ENCODE measurements around the gene SRPX. TPM values are rescaled to one million over a fixed set of nuclear protein-coding genes. Genes with fewer than 3 reads are reported as not detected.

Gene SRPX, protein sequence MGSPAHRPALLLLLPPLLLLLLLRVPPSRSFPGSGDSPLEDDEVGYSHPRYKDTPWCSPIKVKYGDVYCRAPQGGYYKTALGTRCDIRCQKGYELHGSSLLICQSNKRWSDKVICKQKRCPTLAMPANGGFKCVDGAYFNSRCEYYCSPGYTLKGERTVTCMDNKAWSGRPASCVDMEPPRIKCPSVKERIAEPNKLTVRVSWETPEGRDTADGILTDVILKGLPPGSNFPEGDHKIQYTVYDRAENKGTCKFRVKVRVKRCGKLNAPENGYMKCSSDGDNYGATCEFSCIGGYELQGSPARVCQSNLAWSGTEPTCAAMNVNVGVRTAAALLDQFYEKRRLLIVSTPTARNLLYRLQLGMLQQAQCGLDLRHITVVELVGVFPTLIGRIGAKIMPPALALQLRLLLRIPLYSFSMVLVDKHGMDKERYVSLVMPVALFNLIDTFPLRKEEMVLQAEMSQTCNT
- total RNA-seq = not detected in 2 replicates

- peaks cover 38% of the 10 kb centered on the region for H3K27me3 Mint-ChIP-seq
- DNase-seq = no peak
- peak within 1 kb of the TSS; percentile 57 for H3K4me3 Mint-ChIP-seq
- no peaks in the 10 kb centered on the region for H3K9me3 Mint-ChIP-seq
- H3K27ac Mint-ChIP-seq = no peak within 1 kb of the TSS
- intact Hi-C loops (cut with micrococcal nuclease) = no loop called here
- H3K4me1 Mint-ChIP-seq = peaks cover 7% of the 10 kb centered on the region
- H3K36me3 Mint-ChIP-seq (ENCODE audit: low read depth) = no peaks in the 10 kb centered on the region
These were observed at the start of gene SRPX for GRCh38 chrX:38220415-38221390. TSS of gene SRPX (minus strand) at chrX:38220871. CDS start at chrX:38220792, 79 bp downstream.

- no peak for DNase-seq
- no peaks in the 10 kb centered on the region for H3K36me3 Mint-ChIP-seq (ENCODE audit: low read depth)
- H3K4me1 Mint-ChIP-seq = peaks cover 2% of the 10 kb centered on the region
- H3K27me3 Mint-ChIP-seq = no peaks in the 10 kb centered on the region
- intact Hi-C loops (cut with micrococcal nuclease) = no loop called here
- H3K9me3 Mint-ChIP-seq = no peaks in the 10 kb centered on the region
- no peak overlapping the region for H3K27ac Mint-ChIP-seq
- no peak overlapping the region for H3K4me3 Mint-ChIP-seq
These were observed 47.3 kb upstream of the SRPX start for GRCh38 chrX:38268011-38268410.

- H3K9me3 Mint-ChIP-seq = no peaks in the 10 kb centered on the region
- H3K36me3 Mint-ChIP-seq (ENCODE audit: low read depth) = no peaks in the 10 kb centered on the region
- no peaks in the 10 kb centered on the region for H3K4me1 Mint-ChIP-seq
- intact Hi-C loops (cut with micrococcal nuclease) = no loop called here
- DNase-seq = no peak
- H3K27ac Mint-ChIP-seq = no peak overlapping the region
- H3K27me3 Mint-ChIP-seq = no peaks in the 10 kb centered on the region
- H3K4me3 Mint-ChIP-seq = no peak overlapping the region
These were observed 42.3 kb upstream of the SRPX start for GRCh38 chrX:38262715-38263620.

DNA sequence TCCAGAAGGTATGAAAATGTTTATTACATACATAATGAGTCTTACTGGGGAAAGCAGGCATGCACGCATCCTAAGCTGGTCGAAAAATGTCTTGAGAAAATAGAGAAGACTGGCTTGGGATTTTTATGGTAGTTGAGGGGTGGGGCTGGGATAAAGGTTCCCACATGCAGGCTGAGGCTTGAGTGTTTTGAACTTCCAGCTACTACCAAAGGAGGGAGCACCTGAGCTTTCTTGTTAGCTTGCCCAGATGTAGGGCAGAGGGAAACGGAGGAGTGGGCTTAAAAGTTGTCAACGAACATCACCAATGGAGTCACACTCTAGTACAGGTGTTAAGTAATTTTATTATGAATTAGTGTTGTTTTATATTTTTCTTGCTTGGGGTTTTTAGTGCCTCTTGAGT is 39.6 kb upstream of the SRPX start:
- peak; percentile 54 for DNase-seq
- no peak overlapping the region for H3K27ac Mint-ChIP-seq
- H3K9me3 Mint-ChIP-seq = no peaks in the 10 kb centered on the region
- intact Hi-C loops (cut with micrococcal nuclease) = loop anchor here (1.0 kb wide), 1 partner anchor 67 kb away; the partner anchor contains the start of gene RPGR
- H3K27me3 Mint-ChIP-seq = no peaks in the 10 kb centered on the region
- H3K4me1 Mint-ChIP-seq = no peaks in the 10 kb centered on the region
- no peak overlapping the region for H3K4me3 Mint-ChIP-seq
- H3K36me3 Mint-ChIP-seq (ENCODE audit: low read depth) = no peaks in the 10 kb centered on the region

GRCh38 chrX:38256019-38256418 is 35.3 kb upstream of the SRPX start:
- DNase-seq = no peak
- intact Hi-C loops (cut with micrococcal nuclease) = no loop called here

DNA sequence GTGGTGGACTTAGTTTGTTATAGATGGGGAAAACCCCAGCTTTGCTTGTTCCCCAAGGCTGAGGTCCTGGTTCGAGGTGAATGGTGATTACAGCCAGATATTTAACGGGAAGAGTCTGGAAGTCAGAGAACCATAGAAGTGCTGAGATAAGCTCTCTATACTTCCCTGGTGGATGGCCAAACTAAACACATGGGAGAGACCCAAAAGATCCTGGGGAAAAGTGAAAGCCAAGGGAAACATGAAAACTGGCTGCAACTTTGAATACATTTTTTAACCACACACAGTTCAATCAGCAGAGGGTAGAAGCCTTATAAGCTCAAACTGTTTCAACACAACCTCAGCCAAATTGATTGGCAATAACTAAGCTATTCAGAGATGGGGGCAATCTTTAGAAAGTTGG is 29.3 kb upstream of the SRPX start:
- H3K4me3 Mint-ChIP-seq = no peak overlapping the region
- H3K27ac Mint-ChIP-seq = no peak overlapping the region
- no peak for DNase-seq
- H3K36me3 Mint-ChIP-seq (ENCODE audit: low read depth) = no peaks in the 10 kb centered on the region
- intact Hi-C loops (cut with micrococcal nuclease) = no loop called here
- no peaks in the 10 kb centered on the region for H3K4me1 Mint-ChIP-seq
- H3K9me3 Mint-ChIP-seq = no peaks in the 10 kb centered on the region
- peaks cover 3% of the 10 kb centered on the region for H3K27me3 Mint-ChIP-seq

More at GRCh38 chrX:38256019-38256418, 35.3 kb upstream of the SRPX start:
- Mint-ChIP-seq H3K4me1 (no peaks in the 10 kb centered on the region), H3K9me3 (no peaks in the 10 kb centered on the region), H3K27ac (no peak overlapping the region), H3K36me3 (ENCODE audit: low read depth) (no peaks in the 10 kb centered on the region), H3K27me3 (no peaks in the 10 kb centered on the region), H3K4me3 (no peak overlapping the region)

- intact Hi-C loops (cut with micrococcal nuclease) = no loop called here
- DNase-seq = no peak
- Mint-ChIP-seq H3K9me3 (no peaks in the 10 kb centered on the region), H3K36me3 (ENCODE audit: low read depth) (no peaks in the 10 kb centered on the region), H3K27ac (no peak overlapping the region), H3K4me3 (no peak overlapping the region), H3K27me3 (peaks cover 3% of the 10 kb centered on the region), H3K4me1 (no peaks in the 10 kb centered on the region)
These were observed 26.4 kb upstream of the SRPX start for GRCh38 chrX:38247051-38247450.

DNA sequence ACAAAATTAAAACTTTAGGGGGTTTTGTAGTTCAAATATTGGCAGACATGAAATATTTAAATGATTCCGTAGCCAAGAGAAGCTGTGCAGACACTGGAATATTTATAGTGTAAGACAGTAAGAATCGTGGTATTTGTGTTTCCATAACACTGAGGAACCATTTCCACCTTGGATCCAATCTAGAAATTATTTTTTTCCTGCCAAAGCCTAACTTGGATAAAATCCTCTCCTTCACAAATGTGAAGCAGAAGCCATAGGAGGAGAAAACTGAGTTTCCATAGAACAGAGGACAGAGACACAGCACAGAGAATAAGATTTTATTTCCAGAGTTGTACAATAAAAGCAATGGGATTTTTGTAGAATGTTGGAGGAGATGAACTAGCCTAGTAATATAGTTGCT is 19.9 kb upstream of the SRPX start:
- no peaks in the 10 kb centered on the region for H3K4me1 Mint-ChIP-seq
- intact Hi-C loops (cut with micrococcal nuclease) = no loop called here
- no peaks in the 10 kb centered on the region for H3K9me3 Mint-ChIP-seq
- DNase-seq = no peak
- no peaks in the 10 kb centered on the region for H3K36me3 Mint-ChIP-seq (ENCODE audit: low read depth)
- no peak overlapping the region for H3K27ac Mint-ChIP-seq
- no peak overlapping the region for H3K4me3 Mint-ChIP-seq
- no peaks in the 10 kb centered on the region for H3K27me3 Mint-ChIP-seq

- no peaks in the 10 kb centered on the region for H3K4me1 Mint-ChIP-seq
- no peaks in the 10 kb centered on the region for H3K9me3 Mint-ChIP-seq
- no peaks in the 10 kb centered on the region for H3K27me3 Mint-ChIP-seq
- H3K36me3 Mint-ChIP-seq (ENCODE audit: low read depth) = no peaks in the 10 kb centered on the region
- H3K27ac Mint-ChIP-seq = no peak overlapping the region
- DNase-seq = no peak
- intact Hi-C loops (cut with micrococcal nuclease) = no loop called here
- H3K4me3 Mint-ChIP-seq = no peak overlapping the region
These were observed 16.4 kb upstream of the SRPX start for GRCh38 chrX:38236901-38237615.

DNA sequence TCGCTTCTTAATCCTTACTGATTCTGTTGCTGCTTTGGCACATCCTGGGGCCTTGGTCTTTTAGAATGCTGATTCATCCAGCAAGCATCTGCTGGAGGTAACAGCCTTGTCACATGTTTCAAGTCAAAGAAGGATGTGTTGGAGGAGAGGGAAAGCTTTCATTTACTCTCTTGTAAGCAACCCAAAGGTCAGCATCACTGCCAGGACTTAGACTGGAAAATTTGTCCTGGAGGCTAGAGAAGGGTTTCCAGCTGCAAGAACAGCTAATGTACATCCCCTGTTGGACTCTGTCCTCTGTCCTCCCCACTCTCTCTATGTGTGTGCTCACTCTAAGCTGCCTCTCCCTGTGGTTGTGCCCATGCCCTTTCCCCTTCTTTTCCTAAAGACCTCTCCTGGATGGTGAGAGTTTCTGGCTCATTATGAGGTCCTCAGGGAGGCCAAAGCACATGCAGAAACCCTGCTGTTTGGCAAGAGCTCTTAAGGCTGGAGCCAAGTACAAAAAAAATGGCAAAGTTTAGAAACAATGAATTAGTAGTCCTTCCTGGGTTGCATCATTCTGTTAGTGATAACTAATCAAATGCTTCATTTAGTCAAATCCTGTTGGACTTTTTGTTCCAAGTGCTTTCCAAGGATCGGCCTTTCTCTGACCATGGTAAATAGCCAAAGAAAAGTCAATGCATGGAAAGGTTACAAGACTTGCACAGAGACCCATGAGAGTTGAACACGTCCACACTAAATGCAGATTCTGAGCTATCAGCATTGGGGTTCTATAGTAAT is 13.4 kb upstream of the SRPX start:
- Mint-ChIP-seq H3K4me1 (no peaks in the 10 kb centered on the region), H3K9me3 (no peaks in the 10 kb centered on the region), H3K27me3 (no peaks in the 10 kb centered on the region), H3K4me3 (no peak overlapping the region), H3K27ac (no peak overlapping the region), H3K36me3 (ENCODE audit: low read depth) (no peaks in the 10 kb centered on the region)
- intact Hi-C loops (cut with micrococcal nuclease) = no loop called here
- DNase-seq = no peak

DNA sequence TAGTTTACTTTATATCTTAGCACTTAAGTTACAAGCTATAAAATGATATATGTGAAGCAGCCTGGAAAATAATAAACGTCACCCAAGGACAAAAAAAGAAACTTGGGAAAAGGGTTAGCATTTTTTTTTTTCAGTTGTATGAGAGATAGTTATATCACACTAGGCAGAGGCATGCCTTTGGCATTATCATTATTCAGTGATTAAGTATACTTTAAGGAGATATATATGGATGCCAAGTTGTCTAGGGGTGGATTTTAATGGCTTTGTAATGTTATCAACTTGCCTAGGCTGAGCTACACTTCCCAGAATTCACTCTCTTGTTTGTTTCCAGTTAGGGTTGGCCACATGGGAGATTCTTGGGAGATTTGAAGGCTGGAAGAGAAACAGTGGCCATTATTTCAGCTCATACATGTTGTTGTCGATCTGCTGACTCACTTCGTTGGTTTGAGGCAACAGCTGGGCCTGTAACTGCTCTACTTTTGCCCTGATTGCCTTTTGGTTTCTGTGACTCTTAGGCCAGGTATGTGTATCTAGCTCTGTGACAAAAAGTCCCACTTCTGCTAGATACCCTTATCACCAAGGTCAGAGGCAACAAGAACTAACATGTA is 11.5 kb upstream of the SRPX start:
- Mint-ChIP-seq H3K4me3 (no peak overlapping the region), H3K36me3 (ENCODE audit: low read depth) (no peaks in the 10 kb centered on the region), H3K27me3 (peaks cover 2% of the 10 kb centered on the region), H3K4me1 (no peaks in the 10 kb centered on the region), H3K9me3 (no peaks in the 10 kb centered on the region), H3K27ac (no peak overlapping the region)
- intact Hi-C loops (cut with micrococcal nuclease) = no loop called here
- no peak for DNase-seq

- intact Hi-C loops (cut with micrococcal nuclease) = no loop called here
- Mint-ChIP-seq H3K4me3 (no peak overlapping the region), H3K27me3 (peaks cover 31% of the 10 kb centered on the region), H3K4me1 (peaks cover 5% of the 10 kb centered on the region), H3K27ac (no peak overlapping the region), H3K36me3 (ENCODE audit: low read depth) (no peaks in the 10 kb centered on the region), H3K9me3 (no peaks in the 10 kb centered on the region)
- DNase-seq = no peak
These were observed 4.4 kb upstream of the SRPX start for GRCh38 chrX:38225093-38225492.

All from activated CD4-positive, alpha-beta T cell treated with anti-CD3 and anti-CD28 coated beads, Interleukin-2, amount 10 ng/mL, durations not matched to agents 24 days and 14 days (primary cell).